Articular chondrocyte of knee joint (primary cell): ENCODE results near the gene FBLN5. TPM values are rescaled to one million over a fixed set of nuclear protein-coding genes. Genes with fewer than 3 reads are reported as not detected.

Experiments used
- total RNA-seq: library from RNA; depleted of rRNA; stranded (reverse); fragments of >200 nt; gene quantifications from 2 replicates; pipeline ENCODE4 v1.2.3, GENCODE V29; 2012

Gene FBLN5
- total RNA-seq = 26.3 and 32.3 TPM in 2 replicates

GRCh38 chr14:91947475-91948184 lies at the start of gene FBLN5:
Gene FBLN5, minus strand, starts transcription at chr14:91947694. Its CDS starts 465 bp downstream, at chr14:91947229.

GRCh38 chr14:91867316-91867988 lies 80.0 kb downstream of the FBLN5 start, which contains the start of gene TC2N:
Gene TC2N, minus strand, starts transcription at chr14:91867536. Its CDS starts 53,767 bp downstream, at chr14:91813769.

Other genes with a start within 250 kb of the FBLN5 start
- gene CATSPERB, start 215.6 kb downstream of the FBLN5 start, total RNA-seq = 0.11 TPM in 1 of 2 replicates, not detected in the other
- 0.39 and 0.43 TPM in 2 replicates for gene TC2N, start 80.2 kb downstream of the FBLN5 start, total RNA-seq
- 59.7 and 64.3 TPM in 2 replicates for gene TRIP11, start 92.4 kb upstream of the FBLN5 start, total RNA-seq
- gene ATXN3, start 158.9 kb upstream of the FBLN5 start, total RNA-seq = 36.3 and 76.0 TPM in 2 replicates
- 200 and 309 TPM in 2 replicates for gene NDUFB1, start 174.0 kb upstream of the FBLN5 start, total RNA-seq
- gene CPSF2, start 174.3 kb upstream of the FBLN5 start, total RNA-seq = 45.7 and 68.2 TPM in 2 replicates